ENCODE data around the gene SSTR4. TPM values are rescaled to one million over a fixed set of nuclear protein-coding genes. Genes with fewer than 3 reads are reported as not detected.

Gene SSTR4
- total and polyA plus RNA-seq, 4 donors = not detected

DNA sequence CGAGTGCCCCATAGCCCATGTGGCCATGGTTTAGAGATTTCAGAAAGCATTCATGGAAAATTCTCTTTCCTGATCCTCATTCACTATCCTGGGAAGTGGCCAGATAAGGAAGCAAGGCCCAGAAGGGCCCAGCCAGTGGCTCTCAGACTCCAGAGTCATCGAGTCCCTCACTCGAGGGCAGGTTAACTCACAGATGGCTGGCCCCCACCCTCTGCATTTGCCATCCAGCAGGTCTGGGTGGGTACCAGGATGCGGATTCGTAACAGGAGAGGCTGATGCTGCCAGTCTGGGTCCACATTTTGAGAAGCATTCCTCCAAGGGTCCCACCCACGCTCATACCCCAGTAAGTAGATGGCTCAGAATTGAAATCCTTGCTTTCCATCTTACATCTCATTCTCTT, 3.8 kb upstream of the SSTR4 start:
- no peak for DNase-seq (ENCODE audit: low spot score)
- H3K4me3 ChIP-seq (ENCODE audit: low read depth in 1 of 3, low read length in 3 of 3) = no peak overlapping the region
- WGBS = 80% methylated on average over 6 of the region's 6 CpGs

DNA sequence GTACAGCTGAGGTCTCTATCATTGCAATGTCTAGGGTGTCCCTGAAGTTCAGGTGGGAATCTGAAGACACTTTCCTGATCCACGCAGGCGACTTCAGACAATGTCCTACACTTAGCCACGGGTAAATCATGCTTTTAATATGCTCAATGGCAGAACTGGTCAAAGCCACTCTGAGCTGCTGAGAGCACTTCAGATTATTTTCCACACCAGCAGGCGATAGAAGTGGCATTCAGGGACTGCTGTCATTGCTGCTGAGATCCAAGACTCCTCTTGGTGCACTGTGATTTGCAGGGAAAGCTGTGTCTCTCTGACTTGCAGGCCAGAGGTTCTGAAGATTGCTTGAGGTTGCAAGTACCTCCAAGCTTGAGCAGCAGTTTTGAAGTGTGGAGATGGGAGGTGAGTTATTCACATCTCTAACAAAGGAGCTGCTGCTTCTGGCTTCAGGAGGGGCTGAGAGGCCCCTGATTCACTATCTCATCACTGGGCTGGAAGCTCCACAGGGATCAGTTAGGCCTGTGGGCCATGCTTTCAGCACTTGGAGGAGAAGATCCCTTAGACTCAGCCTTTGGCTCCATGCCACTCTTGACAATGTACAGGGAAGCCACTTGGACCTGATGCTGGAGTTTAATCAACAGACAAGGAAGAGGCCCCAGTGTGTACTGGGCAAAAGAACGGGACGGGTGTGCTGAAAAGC, 2.9 kb upstream of the SSTR4 start:
- Histone ChIP-seq H3K4me1 (ENCODE audit: control insufficient read depth in 4 of 4, insufficient read depth in 4 of 4, low read length in 3 of 4) (no peaks in the 10 kb centered on the region), H3K9me3 (ENCODE audit: control insufficient read depth in 4 of 4, low read length in 3 of 4) (no peaks in the 10 kb centered on the region), H3K36me3 (ENCODE audit: control insufficient read depth in 4 of 4, insufficient read depth in 3 of 4, low read depth in 1 of 4, low read length in 3 of 4) (no peaks in the 10 kb centered on the region), H3K9ac (ENCODE audit: low read depth in 1 of 2, low read length in 2 of 2) (no peak overlapping the region), H3K27ac (ENCODE audit: low read depth in 1 of 2, low read length in 2 of 2) (no peak overlapping the region), H3K4me3 (ENCODE audit: low read depth in 1 of 3, low read length in 3 of 3) (no peak overlapping the region), H3K27me3 (ENCODE audit: control insufficient read depth in 4 of 4, insufficient read depth in 4 of 4, low read length in 3 of 4) (peaks cover 0 to 3% (median 0%) of the 10 kb centered on the region in 4 donors)
- no peak for TF ChIP-seq EGR1 (IDR thresholded peaks at IDR 0.05; ENCODE audit: low read depth in 2 of 2)
- TF ChIP-seq FOXA1 (IDR thresholded peaks at IDR 0.05) = no peak
- TF ChIP-seq TAF1 (conservative IDR thresholded peaks at IDR 0.05) = no peak
- no peak for TF ChIP-seq RXRA (IDR thresholded peaks at IDR 0.05)
- no peak for TF ChIP-seq RAD21 (IDR thresholded peaks at IDR 0.05)
- TF ChIP-seq, protein P1, sequence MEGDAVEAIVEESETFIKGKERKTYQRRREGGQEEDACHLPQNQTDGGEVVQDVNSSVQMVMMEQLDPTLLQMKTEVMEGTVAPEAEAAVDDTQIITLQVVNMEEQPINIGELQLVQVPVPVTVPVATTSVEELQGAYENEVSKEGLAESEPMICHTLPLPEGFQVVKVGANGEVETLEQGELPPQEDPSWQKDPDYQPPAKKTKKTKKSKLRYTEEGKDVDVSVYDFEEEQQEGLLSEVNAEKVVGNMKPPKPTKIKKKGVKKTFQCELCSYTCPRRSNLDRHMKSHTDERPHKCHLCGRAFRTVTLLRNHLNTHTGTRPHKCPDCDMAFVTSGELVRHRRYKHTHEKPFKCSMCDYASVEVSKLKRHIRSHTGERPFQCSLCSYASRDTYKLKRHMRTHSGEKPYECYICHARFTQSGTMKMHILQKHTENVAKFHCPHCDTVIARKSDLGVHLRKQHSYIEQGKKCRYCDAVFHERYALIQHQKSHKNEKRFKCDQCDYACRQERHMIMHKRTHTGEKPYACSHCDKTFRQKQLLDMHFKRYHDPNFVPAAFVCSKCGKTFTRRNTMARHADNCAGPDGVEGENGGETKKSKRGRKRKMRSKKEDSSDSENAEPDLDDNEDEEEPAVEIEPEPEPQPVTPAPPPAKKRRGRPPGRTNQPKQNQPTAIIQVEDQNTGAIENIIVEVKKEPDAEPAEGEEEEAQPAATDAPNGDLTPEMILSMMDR (IDR thresholded peaks at IDR 0.05; ENCODE audit: low read depth, low read length, missing input control) = no peak
- TF ChIP-seq NR2F2 (IDR thresholded peaks at IDR 0.05) = no peak
- no peak for DNase-seq (ENCODE audit: low spot score)
- WGBS = 77% methylated on average over 6 of the region's 6 CpGs

More for the DNA sequence above, 3.8 kb upstream of the SSTR4 start:
- H3K9me3 ChIP-seq (ENCODE audit: control insufficient read depth in 4 of 4, low read length in 3 of 4) = no peaks in the 10 kb centered on the region
- no peak overlapping the region for H3K27ac ChIP-seq (ENCODE audit: low read depth in 1 of 2, low read length in 2 of 2)
- H3K36me3 ChIP-seq (ENCODE audit: control insufficient read depth in 4 of 4, insufficient read depth in 3 of 4, low read depth in 1 of 4, low read length in 3 of 4) = no peaks in the 10 kb centered on the region
- no peaks in the 10 kb centered on the region for H3K4me1 ChIP-seq (ENCODE audit: control insufficient read depth in 4 of 4, insufficient read depth in 4 of 4, low read length in 3 of 4)
- TF ChIP-seq GABPA (IDR thresholded peaks at IDR 0.05 in 1 of 2, conservative IDR thresholded peaks at IDR 0.05 in 1 of 2) = no peak
- TF ChIP-seq ATF3 (IDR thresholded peaks at IDR 0.05) = no peak
- no peak for TF ChIP-seq FOXA1 (IDR thresholded peaks at IDR 0.05)
- no peak for TF ChIP-seq JUND (IDR thresholded peaks at IDR 0.05)
- TF ChIP-seq EGR1 (IDR thresholded peaks at IDR 0.05; ENCODE audit: low read depth in 2 of 2) = no peak
- TF ChIP-seq HNF4G (IDR thresholded peaks at IDR 0.05) = no peak
- no peak for TF ChIP-seq TAF1 (conservative IDR thresholded peaks at IDR 0.05)
- no peak for TF ChIP-seq YY1 (IDR thresholded peaks at IDR 0.05)
- TF ChIP-seq, protein P2, sequence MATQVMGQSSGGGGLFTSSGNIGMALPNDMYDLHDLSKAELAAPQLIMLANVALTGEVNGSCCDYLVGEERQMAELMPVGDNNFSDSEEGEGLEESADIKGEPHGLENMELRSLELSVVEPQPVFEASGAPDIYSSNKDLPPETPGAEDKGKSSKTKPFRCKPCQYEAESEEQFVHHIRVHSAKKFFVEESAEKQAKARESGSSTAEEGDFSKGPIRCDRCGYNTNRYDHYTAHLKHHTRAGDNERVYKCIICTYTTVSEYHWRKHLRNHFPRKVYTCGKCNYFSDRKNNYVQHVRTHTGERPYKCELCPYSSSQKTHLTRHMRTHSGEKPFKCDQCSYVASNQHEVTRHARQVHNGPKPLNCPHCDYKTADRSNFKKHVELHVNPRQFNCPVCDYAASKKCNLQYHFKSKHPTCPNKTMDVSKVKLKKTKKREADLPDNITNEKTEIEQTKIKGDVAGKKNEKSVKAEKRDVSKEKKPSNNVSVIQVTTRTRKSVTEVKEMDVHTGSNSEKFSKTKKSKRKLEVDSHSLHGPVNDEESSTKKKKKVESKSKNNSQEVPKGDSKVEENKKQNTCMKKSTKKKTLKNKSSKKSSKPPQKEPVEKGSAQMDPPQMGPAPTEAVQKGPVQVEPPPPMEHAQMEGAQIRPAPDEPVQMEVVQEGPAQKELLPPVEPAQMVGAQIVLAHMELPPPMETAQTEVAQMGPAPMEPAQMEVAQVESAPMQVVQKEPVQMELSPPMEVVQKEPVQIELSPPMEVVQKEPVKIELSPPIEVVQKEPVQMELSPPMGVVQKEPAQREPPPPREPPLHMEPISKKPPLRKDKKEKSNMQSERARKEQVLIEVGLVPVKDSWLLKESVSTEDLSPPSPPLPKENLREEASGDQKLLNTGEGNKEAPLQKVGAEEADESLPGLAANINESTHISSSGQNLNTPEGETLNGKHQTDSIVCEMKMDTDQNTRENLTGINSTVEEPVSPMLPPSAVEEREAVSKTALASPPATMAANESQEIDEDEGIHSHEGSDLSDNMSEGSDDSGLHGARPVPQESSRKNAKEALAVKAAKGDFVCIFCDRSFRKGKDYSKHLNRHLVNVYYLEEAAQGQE (IDR thresholded peaks at IDR 0.05) = no peak
- TF ChIP-seq NR2F2 (IDR thresholded peaks at IDR 0.05) = no peak
- no peak for TF ChIP-seq SP1 (IDR thresholded peaks at IDR 0.05)
- no peak for TF ChIP-seq RXRA (IDR thresholded peaks at IDR 0.05)
- no peak for TF ChIP-seq HNF4A (conservative IDR thresholded peaks at IDR 0.05)
- H3K27me3 ChIP-seq (ENCODE audit: control insufficient read depth in 4 of 4, insufficient read depth in 4 of 4, low read length in 3 of 4) = peaks cover 0 to 3% (median 0%) of the 10 kb centered on the region in 4 donors
- no peak overlapping the region for H3K9ac ChIP-seq (ENCODE audit: low read depth in 1 of 2, low read length in 2 of 2)

Data from liver (tissue), 9 donors.